Activated CD4-positive, alpha-beta T cell treated with anti-CD3 and anti-CD28 coated beads, Interleukin-2, amount 50 U/mL, for 4 hours (primary cell): ENCODE measurements around the gene DICER1.
"Not testable (repeated sequence)": the region's sequence is repeated elsewhere in the genome, so short reads cannot be mapped to it uniquely, and the experiment has no call there.

ENCODE experiments used
- DNase-seq, 2 experiments: peaks; one replicate each; pipeline ENCODE4 v3.0.0-alpha.2; 2020

The DICER1 gene

GRCh38 chr14:95183532-95184412 is 26.4 kb upstream of the DICER1 start:
- no peak for DNase-seq

- DNase-seq: no peak
Measured at GRCh38 chr14:95183082-95183481, 25.8 kb upstream of the DICER1 start.

GRCh38 chr14:95182379-95182778 is 25.1 kb upstream of the DICER1 start:
- DNase-seq: no peak

GRCh38 chr14:95180966-95181741 is 23.8 kb upstream of the DICER1 start:
- DNase-seq: no peak

GRCh38 chr14:95175670-95176069 is 18.3 kb upstream of the DICER1 start:
- not testable (repeated sequence) for DNase-seq

- no peak for DNase-seq
Measured at GRCh38 chr14:95174184-95174792, 17.0 kb upstream of the DICER1 start.

- DNase-seq: no peak
Measured at GRCh38 chr14:95173518-95173917, 16.2 kb upstream of the DICER1 start.

- DNase-seq: no peak
Measured at GRCh38 chr14:95167177-95167576, 9.8 kb upstream of the DICER1 start.

- DNase-seq: no peak
Measured at GRCh38 chr14:95165517-95165916, 8.2 kb upstream of the DICER1 start.

GRCh38 chr14:95164506-95164905 is 7.2 kb upstream of the DICER1 start:
- DNase-seq: no peak

GRCh38 chr14:95163666-95164065 is 6.3 kb upstream of the DICER1 start:
- DNase-seq: no peak

- DNase-seq: no peak
Measured at GRCh38 chr14:95163132-95163531, 5.8 kb upstream of the DICER1 start.

GRCh38 chr14:95162641-95163040 is 5.3 kb upstream of the DICER1 start:
- no peak for DNase-seq

- DNase-seq: no peak
Measured at GRCh38 chr14:95157048-95157326, 342 bp downstream of the DICER1 start.

- peak; percentile 7 to 8 for DNase-seq
Measured at GRCh38 chr14:95156161-95157047, 925 bp downstream of the DICER1 start.

GRCh38 chr14:95155045-95155444 is 2.3 kb downstream of the DICER1 start:
- no peak for DNase-seq

GRCh38 chr14:95153866-95154265 is 3.5 kb downstream of the DICER1 start:
- DNase-seq: no peak

GRCh38 chr14:95151561-95151960 is 5.8 kb downstream of the DICER1 start:
- no peak for DNase-seq

GRCh38 chr14:95150910-95151309 is 6.4 kb downstream of the DICER1 start:
- DNase-seq: no peak

- no peak for DNase-seq
Measured at GRCh38 chr14:95149441-95149840, 7.9 kb downstream of the DICER1 start.

GRCh38 chr14:95147597-95147996 is 9.7 kb downstream of the DICER1 start:
- no peak for DNase-seq

- DNase-seq: no peak
Measured at GRCh38 chr14:95146079-95146771, 11.1 kb downstream of the DICER1 start.
